Type B pancreatic cell (in vitro differentiated cells): ENCODE results near the gene DNMBP. TPM values are rescaled to one million over a fixed set of nuclear protein-coding genes. Genes with fewer than 3 reads are reported as not detected.
A peak's percentile ranks its signal among the peaks of the same experiment; 100 is the strongest.
"Not testable (repeated sequence)": the region's sequence is repeated elsewhere in the genome, so short reads cannot be mapped to it uniquely, and the experiment has no call there.

Source experiments
- DNase-seq: peaks from one replicate; pipeline ENCODE4 v3.0.0; 2021; ENCODE audit warnings: mixed read lengths; ENCODE audit not compliant: unreplicated experiment; ENCODE audit errors: extremely low spot score
- H3K27ac Mint-ChIP-seq: 2 replicates; pipeline ENCODE4 v1.8.0; 2021; ENCODE audit warnings: mild to moderate bottlenecking, mixed read lengths
- H3K27me3 Mint-ChIP-seq: 2 replicates; pipeline ENCODE4 v1.8.0; 2021; ENCODE audit warnings: mixed read lengths
- H3K36me3 Mint-ChIP-seq: 2 replicates; pipeline ENCODE4 v1.8.0; 2021; ENCODE audit warnings: mixed read lengths
- H3K4me1 Mint-ChIP-seq: one replicate; pipeline ENCODE4 v1.8.0; 2021; ENCODE audit warnings: mixed read lengths; ENCODE audit not compliant: unreplicated experiment
- H3K4me3 Mint-ChIP-seq: 2 replicates; pipeline ENCODE4 v1.8.0; 2021; ENCODE audit warnings: mild to moderate bottlenecking, mixed read lengths
- H3K9me3 Mint-ChIP-seq: 2 replicates; pipeline ENCODE4 v1.8.0; 2021; ENCODE audit warnings: mixed read lengths
- total RNA-seq: library from RNA; stranded (reverse); gene quantifications from 2 replicates; pipeline ENCODE4 v1.2.1, GENCODE V29; 2021; ENCODE audit warnings: low replicate concordance
- TF ChIP-seq, protein P1 (sequence below): fragments of 200-600 bp; sonication (generic); conservative IDR thresholded peaks from 2 replicates; pipeline ENCODE4 v1.5.0; 2021; ENCODE audit warnings: antibody characterized with exemption, mild to moderate bottlenecking

Gene DNMBP
- total RNA-seq, 1 donor from 2014 or later = 17.7 TPM

DNA sequence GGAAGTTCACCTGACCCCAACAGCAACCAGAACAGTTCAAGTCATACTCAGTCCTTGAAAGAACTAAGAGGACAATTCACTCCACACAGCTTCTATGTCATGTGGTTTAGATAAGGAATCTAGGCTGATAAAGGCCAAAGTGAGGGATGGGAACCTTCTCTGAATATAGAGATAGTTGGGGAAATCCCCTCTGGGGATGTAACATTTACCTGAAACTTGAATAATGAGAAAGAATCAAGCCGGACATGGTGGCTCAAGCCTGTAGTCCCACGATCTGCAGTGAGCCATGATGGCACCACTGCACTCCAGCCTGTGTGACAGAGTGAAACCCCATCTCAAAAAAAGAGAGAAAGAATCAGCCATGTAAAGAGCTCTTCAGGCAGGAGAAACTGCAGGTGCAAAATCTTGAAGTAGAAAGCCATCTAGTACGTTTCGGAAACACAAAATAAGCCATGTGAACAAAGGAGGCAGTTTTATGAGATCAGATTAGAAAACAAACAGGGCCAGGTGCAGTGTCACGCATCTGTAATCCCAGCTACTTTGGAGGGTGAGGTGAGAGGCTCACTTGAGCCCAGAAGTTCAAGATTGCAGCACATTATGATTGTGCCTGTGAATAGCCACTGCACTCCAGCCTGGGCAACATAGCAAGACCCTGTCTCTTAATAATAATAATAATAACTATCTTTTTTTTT is 4.5 kb upstream of the DNMBP start:
- H3K4me1 Mint-ChIP-seq = peaks cover 9% of the 10 kb centered on the region
- no peak overlapping the region for H3K27ac Mint-ChIP-seq
- DNase-seq = no peak
- H3K4me3 Mint-ChIP-seq = no peak overlapping the region
- H3K27me3 Mint-ChIP-seq = no peaks in the 10 kb centered on the region
- TF ChIP-seq, protein P1, sequence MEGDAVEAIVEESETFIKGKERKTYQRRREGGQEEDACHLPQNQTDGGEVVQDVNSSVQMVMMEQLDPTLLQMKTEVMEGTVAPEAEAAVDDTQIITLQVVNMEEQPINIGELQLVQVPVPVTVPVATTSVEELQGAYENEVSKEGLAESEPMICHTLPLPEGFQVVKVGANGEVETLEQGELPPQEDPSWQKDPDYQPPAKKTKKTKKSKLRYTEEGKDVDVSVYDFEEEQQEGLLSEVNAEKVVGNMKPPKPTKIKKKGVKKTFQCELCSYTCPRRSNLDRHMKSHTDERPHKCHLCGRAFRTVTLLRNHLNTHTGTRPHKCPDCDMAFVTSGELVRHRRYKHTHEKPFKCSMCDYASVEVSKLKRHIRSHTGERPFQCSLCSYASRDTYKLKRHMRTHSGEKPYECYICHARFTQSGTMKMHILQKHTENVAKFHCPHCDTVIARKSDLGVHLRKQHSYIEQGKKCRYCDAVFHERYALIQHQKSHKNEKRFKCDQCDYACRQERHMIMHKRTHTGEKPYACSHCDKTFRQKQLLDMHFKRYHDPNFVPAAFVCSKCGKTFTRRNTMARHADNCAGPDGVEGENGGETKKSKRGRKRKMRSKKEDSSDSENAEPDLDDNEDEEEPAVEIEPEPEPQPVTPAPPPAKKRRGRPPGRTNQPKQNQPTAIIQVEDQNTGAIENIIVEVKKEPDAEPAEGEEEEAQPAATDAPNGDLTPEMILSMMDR = no peak
- no peaks in the 10 kb centered on the region for H3K9me3 Mint-ChIP-seq
- no peaks in the 10 kb centered on the region for H3K36me3 Mint-ChIP-seq

DNA sequence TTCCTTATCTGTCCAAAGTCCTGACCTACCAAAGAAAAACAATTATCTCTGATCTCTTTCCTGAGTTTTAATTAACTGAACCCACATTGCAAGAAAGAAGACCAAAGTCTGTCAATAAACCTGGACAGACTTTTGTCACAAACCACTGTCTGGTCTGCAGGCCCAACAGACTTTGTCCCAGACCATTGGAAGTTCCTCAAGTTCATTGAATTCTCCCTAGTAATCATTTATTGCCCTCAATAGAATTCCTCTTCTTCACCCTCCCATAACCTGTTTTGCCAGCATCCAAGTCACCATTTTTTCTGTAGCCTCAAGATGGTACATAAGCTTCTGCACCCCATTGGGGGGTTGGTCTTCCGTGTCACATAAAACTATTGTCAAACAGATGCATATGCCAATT is 3.9 kb upstream of the DNMBP start:
- Mint-ChIP-seq H3K4me3 (no peak overlapping the region), H3K27me3 (no peaks in the 10 kb centered on the region), H3K4me1 (peaks cover 14% of the 10 kb centered on the region), H3K36me3 (no peaks in the 10 kb centered on the region), H3K9me3 (no peaks in the 10 kb centered on the region), H3K27ac (no peak overlapping the region)
- TF ChIP-seq, protein P1 = no peak
- DNase-seq = no peak

DNA sequence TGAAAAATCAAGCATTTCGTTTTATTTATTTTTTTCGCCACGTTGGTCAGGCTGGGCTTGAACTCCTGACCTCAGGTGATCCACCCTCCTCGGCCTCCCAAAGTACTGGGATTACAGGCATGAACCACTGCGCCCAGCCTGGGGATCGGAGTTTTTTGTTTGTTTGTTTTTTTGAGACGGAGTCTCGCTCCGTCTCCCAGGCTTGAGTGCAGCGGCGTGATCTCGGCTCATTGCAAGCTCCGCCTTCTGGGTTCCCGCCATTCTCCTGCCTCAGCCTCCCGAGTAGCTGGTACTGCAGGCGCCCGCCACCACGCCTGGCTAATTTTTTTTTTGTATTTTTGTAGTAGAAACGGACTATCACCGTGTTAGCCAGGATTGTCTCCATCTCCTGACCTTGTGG is 2.2 kb upstream of the DNMBP start:
- H3K27ac Mint-ChIP-seq = peak overlapping the region; percentile 79

DNA sequence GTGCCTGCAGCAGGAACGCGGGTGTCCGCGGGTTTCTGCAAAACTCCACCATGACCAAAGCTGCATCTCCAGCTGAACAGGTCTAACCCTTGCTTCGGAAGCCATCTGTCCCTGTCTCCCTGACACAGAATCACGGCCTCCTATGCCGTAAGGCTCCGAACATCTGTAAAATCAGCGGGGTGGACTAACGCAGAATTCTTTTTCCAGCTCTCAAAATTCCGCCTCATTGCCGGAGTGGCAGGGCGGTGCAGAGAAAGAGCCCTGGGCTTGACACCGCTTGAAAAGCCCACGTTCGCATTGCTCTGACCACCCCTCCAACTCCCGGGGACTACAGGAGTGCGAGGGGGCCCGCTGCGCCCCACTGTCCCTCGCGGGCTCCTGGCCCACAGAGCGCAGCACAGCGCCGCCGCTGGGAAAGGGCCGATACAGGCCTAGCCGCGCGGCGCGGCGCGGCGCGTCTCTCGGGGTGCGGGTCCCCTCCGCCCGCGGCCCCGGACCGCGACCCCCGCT is 409 bp downstream of the DNMBP start:
- Mint-ChIP-seq H3K4me3 (peak overlapping the region; percentile 93), H3K9me3 (no peaks in the 10 kb centered on the region), H3K27me3 (no peaks in the 10 kb centered on the region), H3K4me1 (peaks cover 48% of the 10 kb centered on the region), H3K27ac (peak overlapping the region; percentile 75), H3K36me3 (no peaks in the 10 kb centered on the region)
- no peak for DNase-seq
- TF ChIP-seq, protein P1 = peak; percentile 26

More for the DNA sequence above, 2.2 kb upstream of the DNMBP start:
- not testable (repeated sequence) for H3K9me3 Mint-ChIP-seq, H3K36me3 Mint-ChIP-seq, H3K27me3 Mint-ChIP-seq, DNase-seq
- Mint-ChIP-seq H3K4me1 (peaks cover 28% of the 10 kb centered on the region), H3K4me3 (peak overlapping the region; percentile 80)

DNA sequence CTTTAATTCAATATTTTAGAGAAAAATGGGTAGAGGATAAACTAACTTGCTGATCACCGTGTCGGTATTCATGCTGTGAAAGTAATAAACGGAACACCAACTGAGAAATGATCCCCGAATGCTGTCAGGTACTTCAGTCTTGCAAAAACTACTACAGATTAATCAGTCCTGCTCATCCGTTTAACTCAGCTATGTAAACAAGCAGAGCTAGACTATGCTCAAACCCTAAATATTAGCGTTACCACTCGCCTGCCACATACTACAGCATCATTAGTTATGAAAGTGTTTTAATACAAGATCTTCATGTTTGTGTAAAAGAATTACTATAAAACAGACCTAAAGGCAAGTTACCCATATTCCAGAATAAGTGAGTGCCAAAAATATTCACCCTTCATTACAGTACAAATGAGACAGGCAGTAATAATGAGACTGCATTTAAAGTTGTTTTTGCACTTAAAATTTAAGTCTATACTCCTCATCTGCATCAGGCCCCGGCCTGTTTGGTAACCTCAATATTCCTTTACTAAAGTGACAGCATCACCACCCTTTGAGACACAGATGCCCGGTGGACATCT is 952 bp downstream of the DNMBP start:
- Mint-ChIP-seq H3K27me3 (no peaks in the 10 kb centered on the region), H3K27ac (peak overlapping the region; percentile 75), H3K4me1 (peaks cover 48% of the 10 kb centered on the region)

DNA sequence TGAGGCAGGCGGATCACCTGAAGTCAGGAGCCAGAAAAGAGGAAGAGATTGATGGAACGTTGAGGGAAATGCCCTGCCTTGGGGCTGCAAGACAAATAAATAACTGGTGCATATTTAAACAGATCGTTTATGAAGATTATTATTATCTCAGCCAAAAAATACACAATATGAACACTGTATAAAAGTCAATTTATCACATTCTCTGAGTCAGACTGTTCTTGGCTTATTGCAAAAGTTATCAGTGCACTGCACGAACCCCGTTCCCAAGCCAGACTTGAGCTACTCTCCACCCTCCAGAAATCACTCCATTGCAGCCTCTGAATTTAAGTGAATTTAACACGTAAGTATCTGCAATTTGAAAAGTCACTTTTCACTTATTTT is 1.6 kb downstream of the DNMBP start:
- H3K4me1 Mint-ChIP-seq = peaks cover 48% of the 10 kb centered on the region
- no peaks in the 10 kb centered on the region for H3K9me3 Mint-ChIP-seq
- no peaks in the 10 kb centered on the region for H3K27me3 Mint-ChIP-seq
- H3K36me3 Mint-ChIP-seq = no peaks in the 10 kb centered on the region
- peak overlapping the region; percentile 75 for H3K27ac Mint-ChIP-seq
- no peak for DNase-seq
- peak overlapping the region; percentile 93 for H3K4me3 Mint-ChIP-seq
- TF ChIP-seq, protein P1 = no peak

More for the DNA sequence above, 952 bp downstream of the DNMBP start:
- DNase-seq = no peak
- Mint-ChIP-seq H3K36me3 (no peaks in the 10 kb centered on the region), H3K9me3 (no peaks in the 10 kb centered on the region), H3K4me3 (peak overlapping the region; percentile 93)
- TF ChIP-seq, protein P1 = no peak
